ENCODE measurements around the gene MTRF1.
"Not testable (repeated sequence)": the region's sequence is repeated elsewhere in the genome, so short reads cannot be mapped to it uniquely, and the experiment has no call there.

The MTRF1 gene

GRCh38 chr13:41220401-41220800 is 43.0 kb downstream of the MTRF1 start:
- no peak for DNase-seq

- no peak for DNase-seq
Measured at GRCh38 chr13:41216160-41216559, 47.2 kb downstream of the MTRF1 start.

GRCh38 chr13:41213919-41214318 is 49.5 kb downstream of the MTRF1 start:
- DNase-seq, result no peak

- no peak for DNase-seq
Measured at GRCh38 chr13:41213316-41213715, 50.1 kb downstream of the MTRF1 start.

GRCh38 chr13:41212881-41213280 is 50.5 kb downstream of the MTRF1 start:
- DNase-seq, result no peak

GRCh38 chr13:41211062-41211461 is 52.3 kb downstream of the MTRF1 start:
- DNase-seq, result no peak

GRCh38 chr13:41206467-41206866 is 56.9 kb downstream of the MTRF1 start:
- DNase-seq, result no peak

- DNase-seq, result no peak
Measured at GRCh38 chr13:41203810-41204209, 59.6 kb downstream of the MTRF1 start.

- DNase-seq, result no peak
Measured at GRCh38 chr13:41200126-41200525, 63.2 kb downstream of the MTRF1 start.

GRCh38 chr13:41199526-41199925 is 63.9 kb downstream of the MTRF1 start:
- no peak for DNase-seq

- DNase-seq, result no peak
Measured at GRCh38 chr13:41199079-41199478, 64.3 kb downstream of the MTRF1 start.

GRCh38 chr13:41196620-41197019 is 66.8 kb downstream of the MTRF1 start:
- no peak for DNase-seq

GRCh38 chr13:41196011-41196410 is 67.4 kb downstream of the MTRF1 start:
- no peak for DNase-seq

GRCh38 chr13:41193919-41194824 is 69.2 kb downstream of the MTRF1 start, which contains the start of gene KBTBD7:
KBTBD7 (minus strand) TSS chr13:41194569; CDS start chr13:41194257, 312 bp downstream.
- peak; percentile 95 for DNase-seq

- DNase-seq, result peak; percentile 53
Measured at GRCh38 chr13:41193469-41193868, 69.9 kb downstream of the MTRF1 start.

- no peak for DNase-seq
Measured at GRCh38 chr13:41188584-41188983, 74.8 kb downstream of the MTRF1 start.

GRCh38 chr13:41186481-41186880 is 76.9 kb downstream of the MTRF1 start:
- DNase-seq, result no peak

- no peak for DNase-seq
Measured at GRCh38 chr13:41182231-41182630, 81.1 kb downstream of the MTRF1 start.

- no peak for DNase-seq
Measured at GRCh38 chr13:41179593-41180250, 83.7 kb downstream of the MTRF1 start.

- DNase-seq, result no peak
Measured at GRCh38 chr13:41178040-41178439, 85.3 kb downstream of the MTRF1 start.

- no peak for DNase-seq
Measured at GRCh38 chr13:41177616-41178015, 85.8 kb downstream of the MTRF1 start.

GRCh38 chr13:41175576-41175975 is 87.8 kb downstream of the MTRF1 start:
- DNase-seq, result not testable (repeated sequence)

Measured in activated CD8-positive, alpha-beta memory T cell treated with anti-CD3 and anti-CD28 coated beads, Interleukin-2, amount 50 U/mL, for 48 hours (primary cell).